Hepatocyte (in vitro differentiated cells): Measurements from ENCODE around the gene PAFAH1B1.
"Not testable (repeated sequence)": the region's sequence is repeated elsewhere in the genome, so short reads cannot be mapped to it uniquely, and the experiment has no call there.

Experiments used
- EZH2 ChIP-seq: fragments of 200-600 bp; sonication (generic); IDR thresholded peaks from 2 replicates; pipeline ENCODE4 v1.6.1; 2016; ENCODE audit warnings: antibody characterized with exemption, mild to moderate bottlenecking, borderline replicate concordance
- EZH2phosphoT487 ChIP-seq: fragments of 200-600 bp; sonication (generic); IDR thresholded peaks from one replicate; pipeline ENCODE4 v1.6.1; 2018; ENCODE audit warnings: antibody characterized with exemption, mild to moderate bottlenecking, low read depth, moderate library complexity; ENCODE audit not compliant: unreplicated experiment, severe bottlenecking
- TF ChIP-seq, protein P1 (sequence below): fragments of 200-600 bp; sonication (generic); IDR thresholded peaks from 2 replicates; pipeline ENCODE4 v1.5.1; 2016; ENCODE audit warnings: antibody characterized with exemption, mild to moderate bottlenecking; ENCODE audit not compliant: poor library complexity

DNA sequence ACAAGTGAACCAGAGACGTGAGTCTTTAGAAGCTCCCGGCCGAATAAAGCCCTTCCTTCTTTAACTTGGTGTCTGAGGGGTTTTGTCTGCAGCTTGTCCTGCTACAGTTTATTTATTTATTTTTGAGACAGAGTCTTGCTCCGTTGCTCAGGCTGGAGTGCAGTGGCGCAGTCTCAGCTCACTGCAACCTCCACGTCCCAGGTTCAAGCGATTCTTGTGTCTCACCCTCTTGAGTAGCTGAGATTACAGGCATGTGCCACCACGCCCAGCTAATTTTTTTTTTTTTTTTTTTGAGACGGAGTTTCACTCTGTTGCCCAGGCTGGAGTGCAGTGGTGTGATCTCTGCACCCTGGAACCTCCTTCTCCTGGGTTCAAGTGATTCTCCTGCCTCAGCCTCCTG lies 45.4 kb upstream of the PAFAH1B1 start:
- TF ChIP-seq, protein P1, sequence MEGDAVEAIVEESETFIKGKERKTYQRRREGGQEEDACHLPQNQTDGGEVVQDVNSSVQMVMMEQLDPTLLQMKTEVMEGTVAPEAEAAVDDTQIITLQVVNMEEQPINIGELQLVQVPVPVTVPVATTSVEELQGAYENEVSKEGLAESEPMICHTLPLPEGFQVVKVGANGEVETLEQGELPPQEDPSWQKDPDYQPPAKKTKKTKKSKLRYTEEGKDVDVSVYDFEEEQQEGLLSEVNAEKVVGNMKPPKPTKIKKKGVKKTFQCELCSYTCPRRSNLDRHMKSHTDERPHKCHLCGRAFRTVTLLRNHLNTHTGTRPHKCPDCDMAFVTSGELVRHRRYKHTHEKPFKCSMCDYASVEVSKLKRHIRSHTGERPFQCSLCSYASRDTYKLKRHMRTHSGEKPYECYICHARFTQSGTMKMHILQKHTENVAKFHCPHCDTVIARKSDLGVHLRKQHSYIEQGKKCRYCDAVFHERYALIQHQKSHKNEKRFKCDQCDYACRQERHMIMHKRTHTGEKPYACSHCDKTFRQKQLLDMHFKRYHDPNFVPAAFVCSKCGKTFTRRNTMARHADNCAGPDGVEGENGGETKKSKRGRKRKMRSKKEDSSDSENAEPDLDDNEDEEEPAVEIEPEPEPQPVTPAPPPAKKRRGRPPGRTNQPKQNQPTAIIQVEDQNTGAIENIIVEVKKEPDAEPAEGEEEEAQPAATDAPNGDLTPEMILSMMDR, result not testable (repeated sequence)
- TF ChIP-seq EZH2phosphoT487, EZH2: not testable (repeated sequence)
